HEK293 (cell line): Measurements from ENCODE around the gene COL4A1.

Source experiments
- CTCF ChIA-PET: fragments of 350-600 bp; formaldehyde crosslinking; extraction: SDS; loops from one replicate; lab custom pipeline; 2021; ENCODE audit warnings: antibody characterized with exemption; lab: Yijun Ruan, JAX
- POLR2A ChIA-PET: fragments of 300-600 bp; formaldehyde crosslinking; extraction: SDS; loops from one replicate; lab custom pipeline; 2020; ENCODE audit warnings: antibody characterized with exemption, inconsistent platforms; lab: Yijun Ruan, JAX
- H3K27ac ChIP-seq: fragments of 200-500 bp; sonication (Bioruptor generic); 2 replicates; pipeline ENCODE4 v1.5.1; 2014; ENCODE audit warnings: low read depth, low read length, control low read depth, inconsistent platforms; ENCODE audit errors: extremely low read depth
- H3K36me3 ChIP-seq, 2 experiments: fragments of 200-500 bp in 1 of 2; sonication (Bioruptor generic) in 1 of 2; 1 replicate in 1 of 2; 2 replicates in 1 of 2; pipeline ENCODE4 v1.5.1; 2014 to 2017; ENCODE audit warnings: inconsistent platforms in 2 of 2, low read length in 2 of 2; ENCODE audit not compliant: control insufficient read depth in 2 of 2, insufficient read depth in 1 of 2
- H3K4me1 ChIP-seq: fragments of 200-500 bp; sonication (Bioruptor generic); 2 replicates; pipeline ENCODE4 v1.5.1; 2014; ENCODE audit warnings: mild to moderate bottlenecking, low read length, inconsistent platforms; ENCODE audit not compliant: control insufficient read depth, insufficient read depth
- H3K4me3 ChIP-seq: 2 replicates; pipeline ENCODE4 v1.5.1; 2011; ENCODE audit warnings: low read depth, mild to moderate bottlenecking, control low read depth, low read length, moderate library complexity
- H3K9me3 ChIP-seq: fragments of 200-500 bp; sonication (Bioruptor generic); 2 replicates; pipeline ENCODE4 v1.5.1; 2014; ENCODE audit warnings: low read depth, low read length, inconsistent platforms; ENCODE audit not compliant: control insufficient read depth, insufficient read depth
- EGR2 ChIP-seq: fragments of 450-650 bp; formaldehyde crosslinking; IDR thresholded peaks from 2 replicates; pipeline ENCODE4 v1.5.1; 2016; ENCODE audit warnings: low read depth, missing biosample characterization, missing genetic modification characterization
- KLF1 ChIP-seq: fragments of 450-650 bp; formaldehyde crosslinking; IDR thresholded peaks from 2 replicates; pipeline ENCODE4 v1.5.1; 2016; ENCODE audit warnings: missing biosample characterization, missing genetic modification characterization
- REPIN1 ChIP-seq: fragments of 450-650 bp; formaldehyde crosslinking; IDR thresholded peaks from 2 replicates; pipeline ENCODE4 v1.5.1; 2017; ENCODE audit warnings: missing biosample characterization, missing genetic modification characterization, low read depth
- SETDB1 ChIP-seq: IDR thresholded peaks from one replicate; pipeline ENCODE4 v1.6.1; 2017; ENCODE audit warnings: mild to moderate bottlenecking, low read length, moderate library complexity, mixed read lengths; ENCODE audit not compliant: insufficient read length
- TCF7L2 ChIP-seq: IDR thresholded peaks from 2 replicates; pipeline ENCODE4 v1.6.1; 2011; ENCODE audit warnings: low read depth, mild to moderate bottlenecking, inconsistent platforms, low read length, moderate library complexity, borderline replicate concordance
- ZNF132 ChIP-seq: fragments of 450-650 bp; formaldehyde crosslinking; IDR thresholded peaks from 2 replicates; pipeline ENCODE4 v1.5.1; 2017; ENCODE audit warnings: missing biosample characterization, missing genetic modification characterization, borderline replicate concordance
- ZNF133 ChIP-seq: fragments of 450-650 bp; formaldehyde crosslinking; IDR thresholded peaks from 2 replicates; pipeline ENCODE4 v1.5.1; 2016; ENCODE audit warnings: missing biosample characterization, missing genetic modification characterization
- ZNF157 ChIP-seq: fragments of 450-650 bp; formaldehyde crosslinking; IDR thresholded peaks from 2 replicates; pipeline ENCODE4 v1.5.1; 2016; ENCODE audit warnings: missing biosample characterization, missing genetic modification characterization
- ZNF202 ChIP-seq: fragments of 450-650 bp; formaldehyde crosslinking; IDR thresholded peaks from 2 replicates; pipeline ENCODE4 v1.5.1; 2016; ENCODE audit warnings: missing biosample characterization, missing genetic modification characterization, borderline replicate concordance
- ZNF266 ChIP-seq: fragments of 450-650 bp; formaldehyde crosslinking; IDR thresholded peaks from 2 replicates; pipeline ENCODE4 v1.5.1; 2016; ENCODE audit warnings: missing biosample characterization, missing genetic modification characterization, low read depth
- ZNF292 ChIP-seq: fragments of 450-650 bp; formaldehyde crosslinking; IDR thresholded peaks from 2 replicates; pipeline ENCODE4 v1.5.1; 2016; ENCODE audit warnings: low read depth, missing biosample characterization, missing genetic modification characterization, borderline replicate concordance
- ZNF335 ChIP-seq: fragments of 450-650 bp; formaldehyde crosslinking; conservative IDR thresholded peaks from 2 replicates; pipeline ENCODE4 v1.5.1; 2016; ENCODE audit warnings: missing biosample characterization, missing genetic modification characterization
- ZNF341 ChIP-seq: fragments of 450-650 bp; formaldehyde crosslinking; IDR thresholded peaks from 2 replicates; pipeline ENCODE4; 2016; ENCODE audit warnings: low read depth, missing biosample characterization, missing genetic modification characterization
- ZNF350 ChIP-seq: fragments of 450-650 bp; formaldehyde crosslinking; IDR thresholded peaks from 2 replicates; pipeline ENCODE4 v1.5.0; 2017; ENCODE audit warnings: missing biosample characterization, mild to moderate bottlenecking, missing genetic modification characterization
- ZNF843 ChIP-seq: fragments of 450-650 bp; formaldehyde crosslinking; IDR thresholded peaks from 2 replicates; pipeline ENCODE4 v1.5.1; 2016; ENCODE audit warnings: missing biosample characterization, missing genetic modification characterization
- ZSCAN30 ChIP-seq: fragments of 450-650 bp; IDR thresholded peaks from 2 replicates; pipeline ENCODE4 v1.5.1; 2018; ENCODE audit warnings: missing biosample characterization, mild to moderate bottlenecking, missing genetic modification characterization, moderate library complexity
- TF ChIP-seq, protein P1 (sequence below): fragments of 450-650 bp; formaldehyde crosslinking; IDR thresholded peaks from 2 replicates; pipeline ENCODE4 v1.5.1; 2016; ENCODE audit warnings: missing biosample characterization, missing genetic modification characterization
- TF ChIP-seq, protein P2 (sequence below): fragments of 450-650 bp; formaldehyde crosslinking; IDR thresholded peaks from 2 replicates; pipeline ENCODE4 v1.5.1; 2016; ENCODE audit warnings: missing biosample characterization, missing genetic modification characterization, borderline replicate concordance
- TF ChIP-seq, protein P3 (sequence below): fragments of 450-650 bp; formaldehyde crosslinking; IDR thresholded peaks from 2 replicates; pipeline ENCODE4 v1.5.1; 2016; ENCODE audit warnings: missing biosample characterization, missing genetic modification characterization
- TF ChIP-seq, protein P4 (sequence below): fragments of 450-650 bp; formaldehyde crosslinking; IDR thresholded peaks from 2 replicates; pipeline ENCODE4 v1.5.1; 2016; ENCODE audit warnings: missing biosample characterization, missing genetic modification characterization

Gene COL4A1

DNA sequence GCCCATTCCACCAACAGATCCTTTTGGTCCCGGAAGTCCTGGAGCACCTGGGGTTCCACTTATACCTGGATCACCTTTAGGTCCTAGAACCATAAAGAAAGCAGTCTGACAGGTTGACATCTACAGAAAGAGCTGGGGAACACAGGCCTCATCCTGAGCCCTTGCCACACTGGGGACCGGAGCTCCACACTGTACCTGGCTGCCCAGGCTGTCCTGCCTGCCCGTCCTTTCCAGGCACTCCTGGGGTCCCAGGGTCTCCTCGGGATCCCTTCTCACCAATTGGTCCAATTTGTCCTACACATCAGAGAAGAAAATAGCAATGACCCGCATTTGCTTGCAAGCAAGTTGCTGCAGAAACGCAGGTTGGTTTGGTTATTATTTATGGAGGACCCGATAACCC lies 130.5 kb downstream of the COL4A1 start (continued):
- TF ChIP-seq ZNF202 (no peak), TCF7L2 (no peak), ZNF843 (tag by site-specific recombination) (no peak), ZSCAN30 (tag by site-specific recombination) (no peak), ZNF341 (tag by site-specific recombination) (no peak), EGR2 (no peak), REPIN1 (tag by site-specific recombination) (no peak), ZNF292 (tag by site-specific recombination) (no peak), ZNF350 (tag by site-specific recombination) (no peak)
- TF ChIP-seq, protein P1, sequence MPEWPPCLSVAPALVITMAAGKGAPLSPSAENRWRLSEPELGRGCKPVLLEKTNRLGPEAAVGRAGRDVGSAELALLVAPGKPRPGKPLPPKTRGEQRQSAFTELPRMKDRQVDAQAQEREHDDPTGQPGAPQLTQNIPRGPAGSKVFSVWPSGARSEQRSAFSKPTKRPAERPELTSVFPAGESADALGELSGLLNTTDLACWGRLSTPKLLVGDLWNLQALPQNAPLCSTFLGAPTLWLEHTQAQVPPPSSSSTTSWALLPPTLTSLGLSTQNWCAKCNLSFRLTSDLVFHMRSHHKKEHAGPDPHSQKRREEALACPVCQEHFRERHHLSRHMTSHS (tag by site-specific recombination) = no peak

DNA sequence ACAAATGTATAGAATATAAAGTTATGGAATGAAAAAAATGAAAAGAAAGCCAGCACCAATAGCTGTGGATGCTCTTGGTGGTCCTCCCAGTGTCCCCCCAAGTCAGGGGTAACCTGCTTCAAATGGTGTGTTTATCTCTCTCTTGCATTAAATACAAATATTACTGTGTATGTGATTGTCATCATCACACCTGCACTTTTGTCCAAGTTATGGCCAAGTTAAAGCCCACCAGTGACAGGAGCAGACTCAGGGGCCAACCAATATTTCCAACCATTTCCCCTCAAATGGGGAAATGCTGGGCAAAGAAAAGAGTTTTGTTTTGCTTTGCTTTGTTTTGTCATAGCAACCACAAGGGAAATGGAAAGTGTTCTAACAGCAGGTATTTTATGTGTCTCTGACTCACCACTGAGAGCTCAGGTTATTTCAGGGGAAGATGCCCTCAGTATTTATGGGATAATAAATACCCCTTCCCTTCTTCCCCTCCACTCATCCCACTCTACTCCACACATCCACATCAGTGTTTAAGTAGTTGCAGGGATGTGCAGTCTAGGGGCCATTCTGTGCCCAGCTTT lies 133.6 kb downstream of the COL4A1 start:
- Histone ChIP-seq H3K9me3 (no peaks in the 10 kb centered on the region), H3K4me1 (no peaks in the 10 kb centered on the region), H3K27ac (no peak overlapping the region), H3K4me3 (no peak overlapping the region), H3K36me3 (peaks cover 0 to 54% of the 10 kb centered on the region in 2 experiments; a peak in 1 of 3 replicates)
- ChIA-PET CTCF (no interaction called here), POLR2A (no interaction called here)
- TF ChIP-seq, protein P2, sequence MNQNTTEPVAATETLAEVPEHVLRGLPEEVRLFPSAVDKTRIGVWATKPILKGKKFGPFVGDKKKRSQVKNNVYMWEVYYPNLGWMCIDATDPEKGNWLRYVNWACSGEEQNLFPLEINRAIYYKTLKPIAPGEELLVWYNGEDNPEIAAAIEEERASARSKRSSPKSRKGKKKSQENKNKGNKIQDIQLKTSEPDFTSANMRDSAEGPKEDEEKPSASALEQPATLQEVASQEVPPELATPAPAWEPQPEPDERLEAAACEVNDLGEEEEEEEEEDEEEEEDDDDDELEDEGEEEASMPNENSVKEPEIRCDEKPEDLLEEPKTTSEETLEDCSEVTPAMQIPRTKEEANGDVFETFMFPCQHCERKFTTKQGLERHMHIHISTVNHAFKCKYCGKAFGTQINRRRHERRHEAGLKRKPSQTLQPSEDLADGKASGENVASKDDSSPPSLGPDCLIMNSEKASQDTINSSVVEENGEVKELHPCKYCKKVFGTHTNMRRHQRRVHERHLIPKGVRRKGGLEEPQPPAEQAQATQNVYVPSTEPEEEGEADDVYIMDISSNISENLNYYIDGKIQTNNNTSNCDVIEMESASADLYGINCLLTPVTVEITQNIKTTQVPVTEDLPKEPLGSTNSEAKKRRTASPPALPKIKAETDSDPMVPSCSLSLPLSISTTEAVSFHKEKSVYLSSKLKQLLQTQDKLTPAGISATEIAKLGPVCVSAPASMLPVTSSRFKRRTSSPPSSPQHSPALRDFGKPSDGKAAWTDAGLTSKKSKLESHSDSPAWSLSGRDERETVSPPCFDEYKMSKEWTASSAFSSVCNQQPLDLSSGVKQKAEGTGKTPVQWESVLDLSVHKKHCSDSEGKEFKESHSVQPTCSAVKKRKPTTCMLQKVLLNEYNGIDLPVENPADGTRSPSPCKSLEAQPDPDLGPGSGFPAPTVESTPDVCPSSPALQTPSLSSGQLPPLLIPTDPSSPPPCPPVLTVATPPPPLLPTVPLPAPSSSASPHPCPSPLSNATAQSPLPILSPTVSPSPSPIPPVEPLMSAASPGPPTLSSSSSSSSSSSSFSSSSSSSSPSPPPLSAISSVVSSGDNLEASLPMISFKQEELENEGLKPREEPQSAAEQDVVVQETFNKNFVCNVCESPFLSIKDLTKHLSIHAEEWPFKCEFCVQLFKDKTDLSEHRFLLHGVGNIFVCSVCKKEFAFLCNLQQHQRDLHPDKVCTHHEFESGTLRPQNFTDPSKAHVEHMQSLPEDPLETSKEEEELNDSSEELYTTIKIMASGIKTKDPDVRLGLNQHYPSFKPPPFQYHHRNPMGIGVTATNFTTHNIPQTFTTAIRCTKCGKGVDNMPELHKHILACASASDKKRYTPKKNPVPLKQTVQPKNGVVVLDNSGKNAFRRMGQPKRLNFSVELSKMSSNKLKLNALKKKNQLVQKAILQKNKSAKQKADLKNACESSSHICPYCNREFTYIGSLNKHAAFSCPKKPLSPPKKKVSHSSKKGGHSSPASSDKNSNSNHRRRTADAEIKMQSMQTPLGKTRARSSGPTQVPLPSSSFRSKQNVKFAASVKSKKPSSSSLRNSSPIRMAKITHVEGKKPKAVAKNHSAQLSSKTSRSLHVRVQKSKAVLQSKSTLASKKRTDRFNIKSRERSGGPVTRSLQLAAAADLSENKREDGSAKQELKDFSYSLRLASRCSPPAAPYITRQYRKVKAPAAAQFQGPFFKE (tag by site-specific recombination) = no peak
- TF ChIP-seq KLF1 (no peak), SETDB1 (peak; percentile 20)
- TF ChIP-seq, protein P3, sequence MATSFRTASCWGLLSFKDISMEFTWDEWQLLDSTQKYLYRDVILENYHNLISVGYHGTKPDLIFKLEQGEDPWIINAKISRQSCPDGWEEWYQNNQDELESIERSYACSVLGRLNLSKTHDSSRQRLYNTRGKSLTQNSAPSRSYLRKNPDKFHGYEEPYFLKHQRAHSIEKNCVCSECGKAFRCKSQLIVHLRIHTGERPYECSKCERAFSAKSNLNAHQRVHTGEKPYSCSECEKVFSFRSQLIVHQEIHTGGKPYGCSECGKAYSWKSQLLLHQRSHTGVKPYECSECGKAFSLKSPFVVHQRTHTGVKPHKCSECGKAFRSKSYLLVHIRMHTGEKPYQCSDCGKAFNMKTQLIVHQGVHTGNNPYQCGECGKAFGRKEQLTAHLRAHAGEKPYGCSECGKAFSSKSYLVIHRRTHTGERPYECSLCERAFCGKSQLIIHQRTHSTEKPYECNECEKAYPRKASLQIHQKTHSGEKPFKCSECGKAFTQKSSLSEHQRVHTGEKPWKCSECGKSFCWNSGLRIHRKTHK (tag by site-specific recombination) = peak; percentile 98

DNA sequence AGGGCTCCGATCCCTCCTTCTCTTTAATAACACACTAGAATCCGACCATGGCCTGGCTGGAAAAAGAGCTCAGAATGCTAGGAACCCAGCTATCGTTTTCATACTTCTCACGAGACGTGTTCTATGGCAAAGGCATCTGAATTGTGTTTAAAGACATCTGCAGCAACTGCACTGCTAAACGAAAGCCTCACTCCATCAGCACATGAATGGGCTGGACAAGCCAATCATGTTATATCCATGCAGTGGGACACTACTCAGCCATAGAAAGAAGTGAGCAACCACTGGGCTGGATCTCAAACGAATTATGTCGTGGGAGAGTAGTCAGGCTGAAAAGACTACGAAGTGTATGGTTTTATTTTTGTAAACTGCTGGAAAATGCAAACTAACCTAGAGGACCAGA lies 136.1 kb downstream of the COL4A1 start:
- peaks cover 0 to 35% of the 10 kb centered on the region in 2 experiments; a peak in 1 of 3 replicates for H3K36me3 ChIP-seq
- POLR2A ChIA-PET = no interaction called here
- no peak overlapping the region for H3K27ac ChIP-seq
- H3K4me3 ChIP-seq = no peak overlapping the region
- no peaks in the 10 kb centered on the region for H3K9me3 ChIP-seq
- TF ChIP-seq ZNF335 (tag by site-specific recombination) = no peak
- TF ChIP-seq ZNF132 (tag by site-specific recombination) = no peak
- TF ChIP-seq, protein P4, sequence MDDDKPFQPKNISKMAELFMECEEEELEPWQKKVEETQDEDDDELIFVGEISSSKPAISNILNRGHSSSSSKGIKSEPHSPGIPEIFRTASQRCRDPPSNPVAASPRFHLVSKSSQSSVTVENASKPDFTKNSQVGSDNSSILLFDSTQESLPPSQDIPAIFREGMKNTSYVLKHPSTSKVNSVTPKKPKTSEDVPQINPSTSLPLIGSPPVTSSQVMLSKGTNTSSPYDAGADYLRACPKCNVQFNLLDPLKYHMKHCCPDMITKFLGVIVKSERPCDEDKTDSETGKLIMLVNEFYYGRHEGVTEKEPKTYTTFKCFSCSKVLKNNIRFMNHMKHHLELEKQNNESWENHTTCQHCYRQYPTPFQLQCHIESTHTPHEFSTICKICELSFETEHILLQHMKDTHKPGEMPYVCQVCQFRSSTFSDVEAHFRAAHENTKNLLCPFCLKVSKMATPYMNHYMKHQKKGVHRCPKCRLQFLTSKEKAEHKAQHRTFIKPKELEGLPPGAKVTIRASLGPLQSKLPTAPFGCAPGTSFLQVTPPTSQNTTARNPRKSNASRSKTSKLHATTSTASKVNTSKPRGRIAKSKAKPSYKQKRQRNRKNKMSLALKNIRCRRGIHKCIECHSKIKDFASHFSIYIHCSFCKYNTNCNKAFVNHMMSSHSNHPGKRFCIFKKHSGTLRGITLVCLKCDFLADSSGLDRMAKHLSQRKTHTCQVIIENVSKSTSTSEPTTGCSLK (tag by site-specific recombination) = no peak
- no peak for TF ChIP-seq ZNF266 (tag by site-specific recombination)
- no peak for TF ChIP-seq ZNF157 (tag by site-specific recombination)
- TF ChIP-seq ZNF133 (tag by site-specific recombination) = no peak
- TF ChIP-seq, all 188 proteins: peak for 0
- H3K4me1 ChIP-seq = no peaks in the 10 kb centered on the region
- CTCF ChIA-PET = no interaction called here
